Activated gamma-delta T cell treated with Interleukin-2 at 50 U/mL for 16 hours (primary cell): Measurements from ENCODE around the gene CPXM2.

Experiments
- DNase-seq: peaks from one replicate; pipeline ENCODE4 v3.0.0-alpha.2; 2020

Gene CPXM2

DNA sequence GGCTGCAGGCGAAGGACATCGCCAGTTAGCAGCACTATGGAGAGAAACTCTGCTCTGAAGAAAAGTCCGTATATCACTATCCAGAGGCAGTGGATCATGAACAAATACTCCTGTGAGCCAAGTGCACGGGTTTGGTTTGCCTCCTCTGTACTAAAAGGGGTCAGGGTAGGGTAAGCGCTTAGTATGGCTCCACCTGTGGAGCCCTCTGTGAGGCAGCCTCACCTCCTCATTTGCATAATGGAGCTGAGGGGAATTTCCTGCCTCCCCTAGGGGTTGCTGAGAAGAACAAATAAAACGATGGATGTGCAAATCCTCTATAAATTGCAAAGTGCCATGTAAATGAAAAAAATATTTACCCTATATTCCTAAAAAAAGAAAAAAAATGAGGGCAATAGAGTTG is 162.1 kb downstream of the CPXM2 start:
- DNase-seq: no peak

DNA sequence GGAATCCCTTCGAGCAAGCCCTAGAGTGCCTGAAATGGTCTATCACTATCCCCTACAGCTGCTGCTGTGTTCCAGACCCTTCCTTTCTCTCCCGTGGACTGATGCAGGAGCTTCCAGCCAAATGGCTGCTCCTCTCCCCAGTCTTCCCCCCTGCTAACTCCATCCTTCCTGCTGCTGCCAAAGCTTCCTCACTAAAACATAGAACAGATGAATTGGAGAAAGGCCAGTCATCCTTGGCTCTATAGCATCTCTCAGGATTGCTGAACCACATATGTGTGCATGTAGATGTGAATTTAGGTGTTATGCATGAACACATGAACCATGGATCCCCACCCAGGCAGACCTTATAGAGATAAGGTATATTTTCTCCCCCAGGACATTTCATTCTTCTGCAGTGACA is 164.8 kb downstream of the CPXM2 start:
- no peak for DNase-seq

DNA sequence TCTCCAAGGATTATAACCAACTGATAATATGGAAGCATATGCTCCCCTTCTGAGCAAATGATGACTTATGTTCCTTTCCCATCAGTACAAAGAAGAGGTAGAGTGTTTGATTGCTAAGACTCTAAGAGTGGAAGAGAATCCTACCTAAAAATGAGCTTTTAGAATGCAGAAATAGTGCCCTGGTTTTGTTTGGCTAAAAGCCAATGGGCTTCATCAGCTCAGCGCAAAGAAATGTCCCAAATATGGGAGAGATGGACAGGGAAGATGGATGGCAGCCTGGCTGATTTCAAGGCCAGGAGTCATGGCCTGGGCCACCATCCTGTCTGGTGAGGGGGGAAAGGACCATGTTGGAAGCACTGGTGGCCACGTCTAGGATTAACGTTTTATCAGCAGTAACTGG is 165.2 kb downstream of the CPXM2 start:
- DNase-seq: no peak

DNA sequence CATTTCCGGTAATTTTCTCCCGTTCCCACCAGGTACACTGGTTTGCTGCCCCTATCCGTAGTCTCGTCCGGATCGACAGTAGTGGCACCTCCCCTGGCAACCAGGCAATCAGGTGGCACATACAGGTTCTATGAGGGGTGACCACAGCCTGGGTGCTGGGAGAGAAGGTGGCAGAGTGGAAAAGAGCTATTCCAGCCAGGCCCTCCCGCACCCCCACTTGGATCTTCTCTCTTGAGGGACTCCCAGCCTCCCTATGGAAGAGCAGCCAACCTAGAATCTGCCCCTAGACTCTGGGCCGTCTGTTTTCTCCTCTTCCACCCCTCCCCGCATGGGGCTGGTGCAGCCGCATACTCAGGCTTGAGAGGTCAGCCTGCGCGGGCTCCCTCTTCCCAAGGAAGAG is 166.9 kb downstream of the CPXM2 start:
- no peak for DNase-seq

DNA sequence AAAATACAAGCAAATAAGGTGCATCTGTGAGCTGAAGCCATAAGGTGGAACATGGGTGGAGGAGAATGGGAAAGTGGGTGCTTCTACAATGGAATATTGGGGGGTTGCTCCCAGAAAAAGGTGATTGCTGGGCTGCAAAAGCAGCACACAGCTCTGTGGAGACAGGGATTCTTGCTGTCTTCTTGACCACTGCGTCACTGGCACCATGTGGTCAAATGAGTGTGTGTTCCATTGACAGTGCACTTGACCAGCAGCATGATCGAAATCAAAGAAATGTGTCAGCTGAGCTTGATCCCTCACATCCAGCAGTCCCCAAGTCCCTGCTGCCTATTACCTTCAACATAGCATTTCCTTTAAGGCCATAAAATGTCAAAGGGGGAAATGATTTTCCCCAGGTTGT is 169.3 kb downstream of the CPXM2 start:
- DNase-seq: no peak

DNA sequence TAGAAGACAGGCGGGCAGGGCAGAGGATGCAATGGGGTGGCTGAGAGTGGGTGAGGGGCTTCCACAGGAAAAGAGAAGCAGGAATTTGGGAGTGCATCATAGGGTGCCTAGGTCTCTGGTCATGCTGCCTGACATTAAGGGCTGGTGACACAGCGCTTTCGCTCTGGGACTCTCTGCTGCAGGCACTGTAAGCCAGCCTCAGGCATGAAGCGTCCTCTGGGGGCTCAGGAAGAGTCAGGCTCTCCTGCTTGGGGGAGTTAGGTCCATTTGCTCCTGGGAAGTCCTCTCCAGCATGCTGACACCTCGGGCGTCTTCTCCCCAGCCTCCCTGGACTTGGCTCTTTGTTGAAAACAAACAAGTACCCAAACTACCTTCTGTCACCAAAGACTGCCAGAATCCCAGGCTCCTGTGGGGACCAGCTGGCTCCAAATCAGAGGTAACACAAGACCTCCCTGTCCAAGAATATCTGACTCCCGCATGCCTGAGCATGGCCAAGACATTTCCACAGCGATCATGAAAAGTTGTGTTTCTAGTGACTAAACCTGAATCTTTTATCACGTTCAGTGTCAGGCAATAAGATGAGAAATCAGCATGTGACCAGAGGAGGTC is 170.1 kb downstream of the CPXM2 start:
- DNase-seq: no peak

DNA sequence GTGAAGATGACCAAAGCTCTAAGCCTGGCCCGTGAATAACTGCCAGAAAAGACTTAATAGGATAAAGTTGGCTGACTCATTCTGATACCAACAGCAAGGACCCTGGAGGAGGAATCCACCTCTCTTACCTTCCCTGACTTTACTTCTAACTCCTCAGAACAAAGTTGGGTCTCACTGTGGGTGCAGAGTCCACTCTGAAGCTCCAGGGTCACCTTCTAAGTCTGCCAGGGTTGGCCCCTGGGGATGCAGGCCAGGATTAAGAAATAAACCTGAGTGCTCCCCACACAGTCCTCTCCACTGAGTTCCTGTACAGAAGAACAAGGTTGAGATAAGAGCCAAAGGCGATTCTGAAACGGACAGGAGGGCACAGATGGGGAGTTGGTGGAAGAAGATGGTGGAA is 171.1 kb downstream of the CPXM2 start:
- no peak for DNase-seq

DNA sequence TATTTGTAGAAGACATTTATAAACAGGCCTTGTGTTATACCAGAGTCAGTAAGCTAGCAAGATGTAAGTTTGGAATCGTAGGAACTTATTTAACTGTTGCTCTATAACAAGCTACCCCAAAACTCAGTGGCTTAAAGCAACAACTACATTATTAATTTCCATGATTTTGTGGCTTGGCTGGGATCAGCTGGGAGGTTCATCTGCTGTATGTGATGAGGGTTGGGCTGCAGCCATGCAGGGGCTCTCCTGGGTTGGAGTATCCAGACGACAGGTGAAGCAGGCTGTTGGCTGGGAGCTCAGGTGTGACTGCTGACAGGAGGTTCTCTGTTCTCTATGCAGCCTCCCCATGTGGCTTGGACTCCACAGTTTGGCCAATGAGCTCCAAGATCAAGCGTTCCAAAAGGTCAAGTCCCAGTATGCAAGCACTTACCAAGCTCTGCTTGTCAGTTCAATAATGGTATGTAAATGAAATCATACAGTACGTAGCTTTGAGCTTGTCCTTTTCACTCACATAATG is 173.0 kb downstream of the CPXM2 start:
- DNase-seq: no peak

DNA sequence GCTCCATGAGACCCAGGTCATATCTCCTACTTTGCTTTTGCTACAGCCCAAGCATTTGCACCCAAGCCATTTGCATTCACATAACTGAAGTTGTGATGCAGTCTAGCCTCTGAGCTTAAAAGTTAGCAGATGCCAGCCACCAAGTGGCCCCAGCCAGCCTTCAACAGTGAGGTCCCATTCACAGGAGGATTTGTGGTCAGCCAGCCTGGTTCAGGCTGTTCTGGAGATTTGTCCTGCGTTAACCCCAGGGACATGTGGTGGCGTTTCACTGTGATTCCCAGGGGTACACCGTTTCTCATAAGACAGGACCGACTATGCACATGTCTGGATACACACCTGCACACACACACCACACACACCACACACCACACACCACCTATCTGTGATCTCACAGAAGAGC is 174.3 kb downstream of the CPXM2 start:
- no peak for DNase-seq

DNA sequence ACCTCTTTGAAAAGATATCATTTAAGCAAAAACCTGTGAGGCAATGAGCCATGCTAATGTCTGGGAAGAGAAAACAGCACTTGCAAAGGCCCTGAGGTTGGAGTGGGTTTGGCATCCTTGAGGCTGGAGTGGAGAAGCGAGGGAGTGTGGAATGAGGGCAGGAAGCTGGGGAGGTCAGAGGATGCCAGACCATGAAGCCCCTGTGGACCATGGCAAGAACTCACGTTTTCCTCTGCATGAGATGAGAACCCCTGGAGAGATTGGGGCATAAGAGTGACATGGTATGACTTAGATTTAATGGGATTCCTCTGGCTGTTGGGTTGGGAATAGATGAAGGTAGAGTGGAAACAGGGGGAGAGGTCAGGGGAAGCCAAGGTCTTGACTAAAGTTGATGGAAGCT is 176.1 kb downstream of the CPXM2 start:
- DNase-seq: no peak

DNA sequence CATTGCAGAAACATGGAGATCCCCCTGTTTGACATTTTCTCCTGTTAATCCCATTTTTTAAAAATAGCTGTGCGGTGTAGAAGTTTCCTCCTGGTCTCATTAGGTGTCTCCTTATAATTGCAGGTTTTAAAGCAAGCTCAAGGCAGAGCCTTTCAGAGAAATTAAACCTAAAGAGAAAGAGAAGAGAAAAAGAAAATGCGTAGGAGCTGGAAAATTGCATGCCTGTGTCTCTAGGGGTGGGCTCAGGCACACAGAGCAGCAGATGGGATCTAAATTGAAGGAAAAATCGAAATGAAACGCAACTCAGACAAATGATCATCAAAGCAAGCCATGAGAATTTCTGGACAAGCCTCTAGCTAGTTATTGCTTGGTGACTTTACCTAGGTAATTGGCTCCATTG is 185.4 kb downstream of the CPXM2 start:
- DNase-seq: no peak

DNA sequence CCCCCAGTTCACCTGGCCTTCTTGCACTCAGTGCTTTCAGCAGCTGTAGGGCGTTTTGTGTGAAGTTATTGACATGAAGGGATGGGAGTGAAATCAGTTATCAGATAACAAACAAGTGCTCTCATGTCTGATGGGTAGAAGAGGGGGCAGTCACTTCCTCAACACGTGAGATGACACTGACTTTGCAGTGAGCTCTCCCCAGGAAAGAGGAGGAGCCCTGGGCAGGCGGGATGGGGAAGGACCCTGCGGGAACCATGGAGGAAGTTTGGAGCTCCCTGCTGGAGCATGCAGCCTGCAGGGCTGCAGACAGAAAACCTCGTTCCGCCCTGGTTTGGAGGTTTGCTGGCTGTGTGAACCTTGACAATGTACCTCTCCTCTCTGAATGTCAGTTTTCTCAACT is 186.8 kb downstream of the CPXM2 start:
- no peak for DNase-seq

DNA sequence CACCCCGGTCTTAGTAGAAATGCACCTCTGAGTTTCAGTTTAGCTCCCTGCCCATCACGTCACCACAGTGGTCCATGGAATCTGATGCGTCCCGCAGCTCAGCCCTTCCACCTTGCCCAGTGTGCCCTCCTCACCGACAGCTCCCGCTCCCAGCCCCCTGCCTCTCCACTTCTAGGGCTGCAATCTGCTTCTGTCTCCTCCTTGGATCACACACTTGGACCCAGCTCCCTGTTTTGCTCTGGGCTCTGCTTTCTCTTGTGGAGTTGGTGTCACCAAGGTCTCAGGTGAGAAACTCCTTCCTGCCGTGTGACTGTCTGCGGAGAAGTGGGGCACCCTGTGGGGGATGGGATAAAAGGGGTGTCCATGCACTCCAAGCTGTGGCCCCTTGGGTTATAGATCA is 187.5 kb downstream of the CPXM2 start:
- no peak for DNase-seq

DNA sequence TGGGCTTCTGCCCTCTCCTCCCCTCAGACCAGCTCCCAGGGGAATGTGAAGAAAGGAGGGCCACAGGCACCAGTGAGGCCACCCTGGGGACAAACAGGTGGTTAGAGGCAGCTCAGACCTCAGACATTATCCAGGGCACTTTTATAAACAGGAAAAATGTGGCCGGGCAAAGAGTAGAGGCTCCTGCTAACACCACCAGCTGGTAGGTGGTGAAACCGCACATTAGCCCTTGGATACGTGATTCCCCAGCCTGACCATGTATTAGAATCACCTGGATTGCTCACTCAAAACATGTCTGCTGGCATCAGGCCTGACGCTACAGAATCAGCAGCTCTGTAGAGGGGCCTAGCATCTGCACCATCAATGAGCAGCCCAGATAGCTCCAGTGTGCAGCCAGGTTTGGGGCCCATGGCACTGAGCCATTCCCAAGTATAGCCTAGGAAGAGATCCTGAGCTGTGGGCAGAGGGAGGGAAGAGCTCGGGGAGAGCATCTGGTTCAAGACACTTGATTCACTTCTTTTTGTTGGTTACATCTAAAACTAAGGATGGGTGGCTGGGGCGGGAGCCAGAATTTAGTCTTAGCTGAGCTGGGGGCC is 188.3 kb downstream of the CPXM2 start:
- no peak for DNase-seq
